Duodenal mucosa (tissue), 2 donors: ENCODE measurements around the gene PRR20D.
"Not testable (repeated sequence)": the region's sequence is repeated elsewhere in the genome, so short reads cannot be mapped to it uniquely, and the experiment has no call there.

ENCODE experiments used
- H3K27ac ChIP-seq: one replicate; pipeline ENCODE4 v1.7.0; 2013; ENCODE audit warnings: low read depth, low read length
- H3K27me3 ChIP-seq, 2 donors: one replicate each; pipeline ENCODE4 v1.7.0; 2013; ENCODE audit warnings: low read length in 2 of 2, control low read depth in 1 of 2; ENCODE audit not compliant: insufficient read depth in 2 of 2, control insufficient read depth in 1 of 2
- H3K36me3 ChIP-seq, 2 donors: one replicate each; pipeline ENCODE4 v1.7.0; 2013; ENCODE audit warnings: low read length in 2 of 2, control low read depth in 1 of 2; ENCODE audit not compliant: insufficient read depth in 2 of 2, control insufficient read depth in 1 of 2
- H3K4me1 ChIP-seq, 2 donors: one replicate each; pipeline ENCODE4 v1.7.0; 2013; ENCODE audit warnings: low read length in 2 of 2, control low read depth in 1 of 2; ENCODE audit not compliant: insufficient read depth in 2 of 2, control insufficient read depth in 1 of 2
- H3K4me3 ChIP-seq, 2 donors: one replicate each; pipeline ENCODE4 v1.7.0; 2013; ENCODE audit warnings: low read length in 2 of 2, low read depth in 1 of 2
- H3K9ac ChIP-seq, 2 donors: one replicate each; pipeline ENCODE4 v1.7.0; 2013; ENCODE audit warnings: low read length in 2 of 2, low read depth in 1 of 2
- H3K9me3 ChIP-seq, 2 donors: one replicate each; pipeline ENCODE4 v1.7.0; 2013; ENCODE audit warnings: low read length in 2 of 2, control low read depth in 1 of 2; ENCODE audit not compliant: control insufficient read depth in 1 of 2

The PRR20D gene

DNA sequence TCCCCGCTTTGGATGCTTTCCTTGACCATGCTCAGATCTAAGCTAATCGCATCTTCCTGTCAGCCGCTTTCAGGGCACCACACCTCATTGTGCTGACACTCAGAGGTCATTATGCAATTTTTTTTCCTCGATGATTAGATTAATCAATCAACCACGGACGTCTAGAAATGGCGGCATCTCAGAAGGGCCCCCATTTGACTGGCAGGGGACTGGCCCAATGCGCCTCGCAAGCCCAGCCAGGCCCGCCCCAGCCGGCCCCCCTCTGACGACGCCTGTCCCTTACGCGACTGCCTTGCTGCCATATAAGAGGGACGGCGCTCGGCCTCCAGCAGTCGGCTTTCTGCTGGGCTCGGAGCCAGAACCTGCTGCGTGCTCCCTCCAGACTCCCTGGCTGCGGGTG, at the start of gene PRR20D:
TSS of gene PRR20D (plus strand) at position 301 of the 400 bp plus-strand sequence. CDS start 387 bp downstream, outside the sequence.
- H3K27me3 ChIP-seq, H3K9ac ChIP-seq, H3K4me1 ChIP-seq, H3K27ac ChIP-seq, H3K4me3 ChIP-seq, H3K9me3 ChIP-seq, H3K36me3 ChIP-seq: not testable (repeated sequence)

DNA sequence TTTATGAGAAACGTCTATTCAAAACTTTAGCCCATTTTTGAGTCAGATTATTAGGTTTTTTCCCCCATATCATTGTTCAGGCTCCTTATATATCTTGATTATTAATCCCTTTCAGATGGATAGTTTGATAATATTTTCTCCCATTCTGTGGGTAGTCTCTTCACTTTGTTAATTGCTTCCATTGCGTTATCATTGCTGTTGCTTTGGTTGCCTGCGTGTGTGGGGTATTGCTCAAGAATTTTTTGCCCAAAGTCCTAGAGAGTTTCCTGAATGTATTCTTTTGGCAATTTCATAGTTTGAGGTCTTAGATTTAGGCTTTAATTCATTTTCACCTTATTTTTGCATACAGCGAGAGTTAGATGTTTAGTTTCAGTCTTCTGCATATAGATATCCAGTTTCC, 45.5 kb upstream of the PRR20D start:
- no peaks in the 10 kb centered on the region for H3K36me3 ChIP-seq
- H3K27me3 ChIP-seq, result no peaks in the 10 kb centered on the region
- H3K9me3 ChIP-seq, result peaks cover 12% of the 10 kb centered on the region in 2 donors
- no peak overlapping the region for H3K9ac ChIP-seq
- H3K4me1 ChIP-seq, result no peaks in the 10 kb centered on the region
- H3K4me3 ChIP-seq, result no peak overlapping the region
- no peak overlapping the region for H3K27ac ChIP-seq

DNA sequence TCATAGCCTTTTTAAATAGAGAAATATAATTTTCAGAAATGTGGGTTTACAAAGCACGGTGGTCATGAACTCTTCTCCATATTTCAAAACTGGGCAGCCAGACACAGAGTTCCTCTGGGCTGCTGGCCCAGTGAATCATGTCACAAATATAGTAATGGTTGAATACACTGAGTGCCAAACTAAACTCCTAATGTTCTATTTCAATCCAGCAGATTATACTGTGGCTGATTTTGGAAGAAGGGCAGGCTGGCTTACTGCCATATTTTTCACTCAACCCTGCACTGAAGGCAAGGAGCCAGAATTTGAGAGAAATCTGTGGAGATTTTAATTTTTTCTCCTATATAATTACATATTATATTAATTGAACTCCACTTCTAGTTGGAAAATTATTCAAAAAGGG, 36.8 kb upstream of the PRR20D start:
- Histone ChIP-seq H3K27me3 (no peaks in the 10 kb centered on the region), H3K36me3 (no peaks in the 10 kb centered on the region), H3K9me3 (peaks cover 4 to 11% of the 10 kb centered on the region in 2 donors), H3K4me1 (no peaks in the 10 kb centered on the region), H3K27ac (no peak overlapping the region), H3K9ac (no peak overlapping the region), H3K4me3 (no peak overlapping the region)

DNA sequence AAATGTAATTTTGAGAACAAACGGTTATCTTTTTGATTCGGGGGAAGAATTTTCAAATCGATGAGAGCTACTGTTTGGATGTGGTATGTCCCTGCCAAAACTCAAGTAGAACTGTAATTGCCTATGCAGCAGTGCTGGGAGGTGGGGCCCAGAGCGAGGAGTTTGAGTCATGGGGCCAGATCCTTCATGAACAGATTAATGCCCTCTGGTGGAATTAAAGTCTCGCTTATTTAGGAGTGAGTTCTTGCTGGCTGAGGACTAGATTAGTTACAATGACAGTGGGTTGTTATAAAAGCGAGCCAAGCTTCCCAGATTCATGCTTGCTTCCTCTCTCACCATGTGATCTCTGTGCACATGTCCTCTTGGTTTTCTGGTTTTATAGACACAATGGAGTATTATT, 31.5 kb upstream of the PRR20D start:
- no peaks in the 10 kb centered on the region for H3K36me3 ChIP-seq

DNA sequence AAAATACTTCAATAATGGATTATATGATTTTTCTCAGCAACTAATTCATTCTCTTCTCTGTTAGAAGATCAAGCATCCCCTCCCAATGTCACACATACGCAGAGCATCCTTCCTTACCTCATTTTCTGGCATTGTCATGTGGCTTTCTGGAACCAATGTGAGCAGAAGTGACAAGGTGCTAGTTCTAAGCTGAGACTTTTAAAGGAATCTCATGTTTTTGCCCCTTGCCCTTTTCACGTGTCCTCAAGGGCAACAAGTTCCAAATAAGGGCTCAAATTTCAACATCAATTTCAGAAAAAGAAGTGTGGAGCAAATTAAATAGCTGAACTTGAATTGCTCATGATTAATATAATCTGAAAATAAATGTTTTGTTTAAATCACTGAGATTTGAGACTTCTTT, 24.3 kb upstream of the PRR20D start:
- no peak overlapping the region for H3K9ac ChIP-seq
- no peaks in the 10 kb centered on the region for H3K36me3 ChIP-seq
- H3K4me1 ChIP-seq, result no peaks in the 10 kb centered on the region
- H3K27ac ChIP-seq, result no peak overlapping the region
- H3K9me3 ChIP-seq, result peaks cover 2 to 7% of the 10 kb centered on the region in 2 donors
- no peaks in the 10 kb centered on the region for H3K27me3 ChIP-seq
- H3K4me3 ChIP-seq, result no peak overlapping the region

More for the DNA sequence above, 31.5 kb upstream of the PRR20D start:
- H3K27ac ChIP-seq, result no peak overlapping the region
- H3K27me3 ChIP-seq, result no peaks in the 10 kb centered on the region
- no peak overlapping the region for H3K9ac ChIP-seq
- H3K9me3 ChIP-seq, result peaks cover 0 to 4% of the 10 kb centered on the region in 2 donors
- no peaks in the 10 kb centered on the region for H3K4me1 ChIP-seq
- no peak overlapping the region for H3K4me3 ChIP-seq

- H3K9ac ChIP-seq, result no peak overlapping the region
- H3K27me3 ChIP-seq, result no peaks in the 10 kb centered on the region
- no peak overlapping the region for H3K4me3 ChIP-seq
- H3K4me1 ChIP-seq, result no peaks in the 10 kb centered on the region
- H3K36me3 ChIP-seq, result no peaks in the 10 kb centered on the region
- H3K9me3 ChIP-seq, result peaks cover 2 to 7% of the 10 kb centered on the region in 2 donors
- no peak overlapping the region for H3K27ac ChIP-seq
Measured at GRCh38 chr13:57137585-57137984, 22.8 kb upstream of the PRR20D start.

DNA sequence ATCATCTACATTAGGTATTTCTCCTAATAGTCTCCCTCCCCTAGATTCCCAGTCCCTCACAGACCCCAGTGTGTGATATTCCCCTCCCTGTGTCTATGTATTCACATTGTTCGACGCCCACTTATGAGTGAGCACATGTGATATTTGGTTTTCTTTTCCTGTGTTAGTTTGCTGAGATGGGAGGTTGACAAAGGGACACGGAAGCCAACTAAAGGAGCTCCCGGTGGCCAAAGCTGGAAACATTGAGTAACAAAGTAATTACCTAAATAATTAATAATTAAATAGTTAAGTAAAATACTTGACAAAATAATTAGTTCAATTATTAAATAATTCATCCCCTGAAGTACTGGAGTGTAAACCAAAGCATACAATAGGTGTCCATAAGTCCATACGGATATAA, 21.4 kb upstream of the PRR20D start:
- Histone ChIP-seq H3K36me3 (no peaks in the 10 kb centered on the region), H3K27ac (no peak overlapping the region), H3K27me3 (no peaks in the 10 kb centered on the region), H3K9me3 (peaks cover 2 to 7% of the 10 kb centered on the region in 2 donors), H3K4me1 (no peaks in the 10 kb centered on the region), H3K4me3 (no peak overlapping the region), H3K9ac (no peak overlapping the region)

DNA sequence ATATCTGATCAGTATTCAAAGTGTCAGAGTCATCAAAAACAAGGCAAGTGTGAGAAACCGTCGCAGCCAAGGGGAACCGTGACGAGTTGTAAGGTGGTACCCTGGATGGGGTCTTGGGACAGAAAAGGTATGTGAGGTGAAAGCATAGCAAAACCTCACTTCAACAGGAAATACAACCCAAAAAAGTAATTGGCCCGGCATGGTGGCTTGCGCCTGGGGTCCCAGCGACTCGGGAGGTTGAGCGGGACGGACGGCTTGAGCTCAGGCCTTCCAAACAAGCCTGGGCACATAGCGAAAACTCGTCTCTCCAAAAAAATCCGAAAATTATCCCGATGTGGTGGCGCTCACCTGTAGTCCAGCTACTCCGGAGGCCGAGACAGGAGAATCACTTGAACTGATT, 20.7 kb upstream of the PRR20D start:
- not testable (repeated sequence) for H3K9ac ChIP-seq, H3K9me3 ChIP-seq, H3K36me3 ChIP-seq, H3K4me3 ChIP-seq, H3K27me3 ChIP-seq, H3K27ac ChIP-seq, H3K4me1 ChIP-seq

DNA sequence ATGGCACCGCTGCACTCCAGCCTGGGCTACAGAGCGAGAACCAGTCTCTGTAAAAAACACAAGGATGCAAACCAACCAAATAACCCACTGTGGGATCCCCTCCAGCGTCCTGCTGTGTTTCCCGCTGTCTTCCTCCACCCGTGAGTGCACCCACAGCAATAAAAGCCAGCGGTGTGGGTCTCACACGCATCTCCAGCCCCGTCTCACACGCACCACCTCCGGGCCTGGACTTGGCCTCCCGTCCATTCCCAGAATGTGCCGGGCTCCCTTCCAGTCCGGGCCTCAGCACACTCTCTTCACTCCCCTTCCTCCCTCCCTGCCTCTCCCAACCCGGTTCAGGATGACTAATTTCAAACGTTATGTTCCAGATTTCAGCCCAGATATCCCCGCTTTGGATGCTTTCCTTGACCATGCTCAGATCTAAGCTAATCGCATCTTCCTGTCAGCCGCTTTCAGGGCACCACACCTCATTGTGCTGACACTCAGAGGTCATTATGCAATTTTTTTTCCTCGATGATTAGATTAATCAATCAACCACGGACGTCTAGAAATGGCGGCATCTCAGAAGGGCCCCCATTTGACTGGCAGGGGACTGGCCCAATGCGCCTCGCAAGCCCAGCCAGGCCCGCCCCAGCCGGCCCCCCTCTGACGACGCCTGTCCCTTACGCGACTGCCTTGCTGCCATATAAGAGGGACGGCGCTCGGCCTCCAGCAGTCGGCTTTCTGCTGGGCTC, 20.0 kb upstream of the PRR20D start, which contains the start of gene PRR20A:
TSS of gene PRR20A (plus strand) at position 684 of the 734 bp plus-strand sequence. CDS start 387 bp downstream, outside the sequence.
- not testable (repeated sequence) for H3K27me3 ChIP-seq, H3K9me3 ChIP-seq, H3K4me3 ChIP-seq, H3K9ac ChIP-seq, H3K36me3 ChIP-seq, H3K27ac ChIP-seq, H3K4me1 ChIP-seq

GRCh38 chr13:57147188-57147587, 13.2 kb upstream of the PRR20D start, which contains the start of gene PRR20B:
Gene PRR20B, plus strand, starts transcription at chr13:57147488. Its CDS starts 387 bp downstream, at chr13:57147875.
- H3K27me3 ChIP-seq, H3K27ac ChIP-seq, H3K9me3 ChIP-seq, H3K9ac ChIP-seq, H3K4me3 ChIP-seq, H3K36me3 ChIP-seq, H3K4me1 ChIP-seq: not testable (repeated sequence)
